ENCODE results near the gene SLC39A6.

Gene SLC39A6

GRCh38 chr18:36167692-36168218 lies 38.6 kb upstream of the SLC39A6 start:
- TF ChIP-seq CTCF (IDR thresholded peaks at IDR 0.05; ENCODE audit: extremely low read depth, missing control alignments), result no peak
- no peak for DNase-seq (ENCODE audit: low spot score)

- no peak for TF ChIP-seq CTCF (IDR thresholded peaks at IDR 0.05; ENCODE audit: extremely low read depth, missing control alignments)
- no peak for DNase-seq (ENCODE audit: low spot score)
Observed at GRCh38 chr18:36162981-36163380, 33.8 kb upstream of the SLC39A6 start.

- no peak for TF ChIP-seq CTCF (IDR thresholded peaks at IDR 0.05; ENCODE audit: extremely low read depth, missing control alignments)
- DNase-seq (ENCODE audit: low spot score), result no peak
Observed at GRCh38 chr18:36160959-36161371, 31.8 kb upstream of the SLC39A6 start.

- DNase-seq (ENCODE audit: low spot score), result no peak
- TF ChIP-seq CTCF (IDR thresholded peaks at IDR 0.05; ENCODE audit: extremely low read depth, missing control alignments), result no peak
Observed at GRCh38 chr18:36158266-36158867, 29.2 kb upstream of the SLC39A6 start.

GRCh38 chr18:36157441-36157840 lies 28.3 kb upstream of the SLC39A6 start:
- no peak for TF ChIP-seq CTCF (IDR thresholded peaks at IDR 0.05; ENCODE audit: extremely low read depth, missing control alignments)
- DNase-seq (ENCODE audit: low spot score), result no peak

- TF ChIP-seq CTCF (IDR thresholded peaks at IDR 0.05; ENCODE audit: extremely low read depth, missing control alignments), result no peak
- DNase-seq (ENCODE audit: low spot score), result no peak
Observed at GRCh38 chr18:36155851-36156757, 27.0 kb upstream of the SLC39A6 start.

- TF ChIP-seq CTCF (IDR thresholded peaks at IDR 0.05; ENCODE audit: extremely low read depth, missing control alignments), result no peak
- no peak for DNase-seq (ENCODE audit: low spot score)
Observed at GRCh38 chr18:36153771-36154170, 24.6 kb upstream of the SLC39A6 start.
